Adipose tissue (tissue), 3 donors: ENCODE measurements around the gene UBE2D1. TPM values are rescaled to one million over a fixed set of nuclear protein-coding genes. Genes with fewer than 3 reads are reported as not detected.

Experiments
- H3K27ac ChIP-seq: one replicate; pipeline ENCODE4 v1.5.1; 2013; ENCODE audit warnings: low read depth, low read length
- WGBS, 3 donors: extraction: QIAGEN DNeasy Blood & Tissue Kit; methylation state at CpG; one replicate each; pipeline ENCODE4 v1.1.7; 2013; 5-methylcytosine and 5-hydroxymethylcytosine counted together
- polyA plus RNA-seq, 3 donors: library from polyadenylated mRNA; stranded (reverse); fragments of 200-250 nt; gene quantifications; one replicate each; pipeline ENCODE4 v1.2.3, GENCODE V29; 2013
- donor health status: healthy with polysubstance abuse.
- donor health status: Bipolar disorder and iron deficiency.
- donor health status: healthy.

UBE2D1 gene
- polyA plus RNA-seq = 10 to 100 TPM in 1 of 3 donors, 1 to 10 TPM in 2; 3.1 to 13.7 (median 9.9) TPM

DNA sequence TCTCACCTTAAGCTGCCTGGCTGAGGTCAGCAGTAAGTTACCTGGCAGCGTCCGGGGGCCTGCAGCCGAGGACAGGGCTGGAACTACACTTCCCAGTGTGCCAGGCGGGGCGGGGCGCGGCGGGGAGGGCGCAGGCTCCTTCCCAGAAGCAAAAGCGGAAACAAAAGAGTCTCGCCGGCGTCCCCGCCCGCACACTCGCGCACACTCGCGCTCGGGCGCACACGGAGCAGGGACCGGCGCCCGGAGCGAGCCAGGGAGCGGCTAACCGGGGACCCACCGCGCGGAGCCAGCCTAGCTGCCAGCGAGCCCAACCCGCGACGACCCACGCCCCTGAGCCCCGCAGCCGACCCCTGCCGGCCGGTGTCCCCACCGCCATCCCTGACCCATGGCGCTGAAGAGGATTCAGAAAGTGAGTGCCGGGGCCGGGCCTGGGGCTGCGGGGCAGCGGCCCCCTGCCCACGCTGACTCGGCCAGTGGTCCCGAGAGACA is at the start of gene UBE2D1:
Gene UBE2D1 (plus strand): TSS at position 190 of the 489 bp plus-strand sequence. CDS start 196 bp downstream, at position 386.
- H3K27ac ChIP-seq = no peak within 1 kb of the TSS
- 0 to 2% (median 0%) methylated on average over 48 to 49 of the region's 49 CpGs for WGBS, 3 donors

DNA sequence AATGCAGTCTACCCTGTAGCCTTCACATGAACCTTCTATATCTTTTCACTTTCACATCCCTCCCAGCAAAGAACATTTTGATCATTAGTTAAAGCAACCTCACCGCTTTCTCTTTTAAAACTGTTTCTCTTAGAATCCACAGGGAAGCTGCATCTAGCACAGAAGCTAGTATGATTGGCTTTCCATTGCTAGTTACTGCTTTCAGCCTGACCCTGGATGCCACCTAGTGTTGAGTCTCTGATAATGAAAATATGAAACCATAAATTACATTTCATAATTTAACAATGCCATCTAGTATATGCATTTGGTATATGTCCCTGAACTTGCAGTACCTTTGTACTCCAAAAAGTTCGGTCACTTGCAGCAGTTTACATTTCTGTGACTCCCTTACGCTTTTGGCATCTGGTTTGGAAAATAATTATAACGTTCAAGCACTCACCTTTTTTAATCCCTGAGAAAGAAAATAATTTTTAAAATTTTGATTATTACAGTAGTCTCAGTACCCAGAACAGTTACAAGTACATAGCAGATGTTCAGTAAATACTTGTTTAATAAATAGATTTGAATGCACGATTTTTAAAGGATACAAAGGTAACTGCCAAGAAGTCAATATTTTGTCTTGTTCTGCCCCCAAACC is 43.1 kb upstream of the UBE2D1 start:
- WGBS, 3 donors = 52 to 72% (median 64%) methylated on average over 5 of the region's 5 CpGs
- H3K27ac ChIP-seq = no peak overlapping the region

DNA sequence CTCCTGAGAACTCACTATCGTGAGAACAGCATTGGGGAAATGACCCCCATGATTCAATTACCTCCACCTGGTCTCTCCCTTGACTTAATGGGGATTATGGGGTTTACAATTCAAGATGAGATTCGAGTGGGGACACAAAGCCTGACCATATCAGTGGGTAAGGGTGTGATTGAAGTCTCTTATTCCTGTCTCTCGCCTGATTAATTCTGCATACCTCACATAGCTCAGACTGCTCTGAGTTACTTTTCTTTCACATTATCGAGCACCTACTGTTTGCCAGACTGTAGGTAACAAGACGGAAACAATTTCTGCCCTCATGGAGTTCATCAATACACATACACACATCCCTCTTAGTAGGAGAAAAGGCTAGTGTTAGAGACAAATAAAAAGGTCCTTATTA is 40.8 kb upstream of the UBE2D1 start:
- WGBS, 3 donors = 73 to 79% (median 77%) methylated on average over 5 of the region's 5 CpGs
- no peak overlapping the region for H3K27ac ChIP-seq

DNA sequence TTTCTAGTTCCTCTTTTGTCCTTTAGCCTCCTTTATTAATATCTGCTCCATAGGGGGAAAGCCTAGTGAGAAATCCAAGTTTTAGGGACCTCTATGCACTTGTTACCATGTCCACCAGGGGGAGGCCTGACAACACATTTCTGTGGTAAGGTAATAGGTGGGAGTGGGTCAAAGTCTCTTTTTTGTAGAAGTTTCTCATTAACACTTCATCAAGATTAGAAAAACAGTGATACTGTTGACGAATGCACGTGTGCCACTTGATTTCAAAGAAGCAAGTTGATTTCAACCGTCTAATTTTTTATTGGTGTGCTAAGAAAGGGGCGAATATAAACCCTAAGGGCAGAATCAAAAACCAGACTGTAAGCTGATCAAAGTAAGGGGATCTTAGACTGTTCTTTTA is 35.2 kb upstream of the UBE2D1 start:
- no peak overlapping the region for H3K27ac ChIP-seq
- 10 to 19% (median 18%) methylated on average over 4 of the region's 4 CpGs for WGBS, 3 donors

DNA sequence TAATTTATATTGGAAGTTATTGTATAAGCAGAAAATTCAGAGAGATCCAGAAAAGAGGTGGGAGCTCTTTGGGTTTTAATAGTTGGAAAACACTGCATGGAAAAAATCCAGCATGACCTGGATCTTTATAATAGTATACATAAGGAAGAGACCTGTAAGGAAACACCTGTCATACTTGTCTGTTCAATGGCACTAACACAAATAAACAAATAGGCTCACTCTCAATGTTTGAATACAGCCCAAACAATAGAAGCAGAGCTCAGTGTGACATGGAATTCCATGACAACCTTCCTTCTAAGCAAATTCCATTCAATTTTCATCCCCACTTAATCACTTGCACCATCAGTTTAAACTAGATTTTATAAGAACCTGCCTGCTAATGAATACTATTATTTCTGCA is 34.1 kb upstream of the UBE2D1 start:
- H3K27ac ChIP-seq = no peak overlapping the region

DNA sequence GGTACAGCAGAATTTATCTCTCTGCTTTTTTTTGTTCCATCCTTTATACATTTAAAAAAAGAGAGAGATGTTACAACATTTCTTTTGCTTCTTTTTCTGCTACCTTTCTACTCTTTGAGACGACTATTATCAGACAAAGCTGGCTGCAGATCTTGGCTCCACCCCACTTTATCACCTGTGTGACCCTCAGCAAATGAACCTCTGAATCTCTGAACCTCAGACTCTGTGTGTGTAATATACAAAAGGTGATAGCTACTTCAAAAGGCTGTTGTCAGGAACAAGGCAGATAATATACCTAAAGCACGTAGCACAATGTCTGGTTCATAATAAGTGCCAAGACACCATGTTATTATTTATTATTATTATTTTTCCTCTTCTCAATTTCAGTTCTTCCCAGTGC is 32.6 kb upstream of the UBE2D1 start:
- WGBS, 3 donors = 22 to 66% (median 65%) methylated on average over 2 of the region's 2 CpGs
- H3K27ac ChIP-seq = no peak overlapping the region

DNA sequence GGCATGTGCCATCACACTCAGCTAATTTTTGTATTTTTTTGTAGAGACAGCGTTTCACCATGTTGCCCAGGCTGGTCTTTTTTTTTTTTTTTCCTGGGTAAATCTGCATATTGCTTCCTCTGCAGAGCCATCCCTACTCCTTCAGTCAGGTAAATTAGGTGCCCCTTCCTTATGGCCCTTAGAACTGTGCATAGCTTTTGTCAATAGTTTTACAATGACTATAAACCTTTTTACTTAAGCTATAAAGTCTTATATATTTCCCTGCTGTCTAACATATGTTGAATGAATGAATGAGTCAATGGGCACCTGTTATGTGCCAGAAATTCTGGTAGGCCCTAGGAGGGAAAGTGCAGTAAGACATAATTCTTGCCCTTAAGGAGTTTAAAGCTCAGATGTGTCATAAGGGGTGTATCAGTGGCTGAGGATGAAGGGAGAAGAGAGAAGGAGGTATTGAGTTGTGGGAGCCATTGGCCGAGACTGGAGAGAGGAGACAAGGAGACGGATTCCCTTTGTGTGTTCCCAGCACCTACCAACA is 30.6 kb upstream of the UBE2D1 start:
- WGBS, 3 donors = 76 to 86% (median 85%) methylated on average over 3 of the region's 3 CpGs
- no peak overlapping the region for H3K27ac ChIP-seq

DNA sequence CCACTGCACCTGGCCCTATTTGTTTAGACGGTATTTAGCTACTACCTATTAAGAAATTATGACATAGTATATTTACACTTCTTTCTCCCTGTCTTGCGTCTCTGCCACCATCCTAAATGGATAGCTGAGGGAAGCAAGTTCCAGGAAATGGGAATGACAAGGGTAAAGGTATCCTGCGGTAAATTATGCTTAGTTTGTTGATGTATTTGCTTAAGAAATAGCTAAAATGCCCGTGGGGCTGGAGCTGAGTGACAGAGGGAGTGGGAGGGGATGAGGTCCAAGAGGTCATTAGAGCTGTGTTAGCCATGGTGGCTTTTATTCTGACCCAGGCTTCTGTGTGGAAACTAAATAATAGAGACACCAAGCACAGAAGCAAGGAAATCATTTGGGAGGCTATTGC is 29.0 kb upstream of the UBE2D1 start:
- 37 to 74% (median 56%) methylated on average over 4 of the region's 4 CpGs for WGBS, 3 donors
- no peak overlapping the region for H3K27ac ChIP-seq

DNA sequence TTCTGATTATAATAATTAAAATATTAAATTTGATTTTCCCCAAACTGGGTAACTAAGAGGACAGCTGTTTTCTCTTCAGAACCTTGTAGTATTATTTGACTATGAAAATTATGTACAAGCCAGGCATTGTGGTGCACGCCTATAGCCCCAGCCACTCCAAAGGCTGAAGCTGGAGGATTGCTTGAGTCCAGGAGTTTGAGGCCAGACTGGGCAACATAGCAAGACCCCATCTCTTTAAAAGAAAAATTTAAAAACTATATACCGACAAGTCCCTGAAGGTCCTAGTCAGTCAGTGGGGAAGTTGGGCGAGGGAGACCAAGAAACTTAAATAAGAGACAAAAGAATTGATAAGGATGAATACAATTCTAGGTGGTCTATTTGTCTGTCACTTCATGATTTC is 27.1 kb upstream of the UBE2D1 start:
- H3K27ac ChIP-seq = no peak overlapping the region
- 90 to 95% (median 94%) methylated on average over 3 of the region's 3 CpGs for WGBS, 3 donors

DNA sequence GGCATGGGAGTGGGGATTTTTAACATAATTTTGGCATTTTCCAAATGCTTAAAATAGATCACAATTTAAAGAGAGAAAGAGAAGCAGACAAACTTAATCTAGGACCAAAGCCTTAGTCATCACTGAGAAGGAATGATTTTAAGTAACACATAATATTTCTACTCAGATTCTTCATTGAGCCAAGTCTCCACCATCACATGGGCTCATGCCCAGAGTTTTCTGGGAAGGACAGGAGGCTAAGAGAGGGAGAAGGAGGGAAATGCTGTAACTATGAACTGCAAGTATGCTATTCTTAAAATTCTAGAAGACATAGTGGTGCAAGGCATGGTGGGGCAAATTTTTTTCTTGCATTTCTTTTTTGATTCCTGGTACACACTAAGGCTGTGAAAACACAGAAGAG is 23.8 kb upstream of the UBE2D1 start:
- H3K27ac ChIP-seq = no peak overlapping the region

DNA sequence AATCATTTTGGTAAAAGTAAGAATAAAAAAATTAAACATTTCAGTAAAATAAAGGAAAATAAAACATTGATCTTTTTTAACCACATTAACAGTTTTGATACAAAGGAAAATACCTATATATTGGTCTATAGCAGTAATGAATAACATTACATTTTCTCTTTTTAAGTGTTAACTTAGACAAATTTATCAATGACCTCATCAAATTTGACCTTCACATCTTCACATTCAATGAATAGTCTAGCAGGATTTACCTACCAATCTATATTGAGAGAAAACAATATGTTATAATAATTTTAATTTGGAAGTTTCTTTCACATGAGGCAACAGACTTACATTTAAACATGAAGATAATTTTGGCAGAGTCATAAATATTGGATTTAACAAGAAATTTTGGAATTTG is 17.9 kb upstream of the UBE2D1 start:
- H3K27ac ChIP-seq = no peak overlapping the region

DNA sequence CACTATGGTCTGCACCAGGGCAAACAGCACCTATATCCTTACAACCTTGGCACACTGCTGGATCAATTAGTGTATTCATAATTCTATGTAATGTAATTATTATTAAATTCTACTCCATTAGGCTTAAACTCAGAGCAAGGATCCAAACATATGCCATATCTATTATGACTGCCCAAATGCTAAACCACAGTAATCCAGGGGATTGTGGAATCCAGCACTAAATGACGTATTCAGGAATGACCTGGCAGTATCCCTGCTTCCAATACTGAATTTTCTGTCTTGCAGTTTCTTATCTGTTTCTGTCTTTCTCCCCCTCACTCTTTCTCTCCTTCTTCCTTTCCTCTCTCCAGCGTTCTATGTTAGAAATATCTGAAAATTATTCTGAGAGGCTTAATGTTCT is 16.5 kb upstream of the UBE2D1 start:
- WGBS, 3 donors = 47 to 60% (median 50%) methylated on average over 2 of the region's 2 CpGs
- H3K27ac ChIP-seq = no peak overlapping the region

DNA sequence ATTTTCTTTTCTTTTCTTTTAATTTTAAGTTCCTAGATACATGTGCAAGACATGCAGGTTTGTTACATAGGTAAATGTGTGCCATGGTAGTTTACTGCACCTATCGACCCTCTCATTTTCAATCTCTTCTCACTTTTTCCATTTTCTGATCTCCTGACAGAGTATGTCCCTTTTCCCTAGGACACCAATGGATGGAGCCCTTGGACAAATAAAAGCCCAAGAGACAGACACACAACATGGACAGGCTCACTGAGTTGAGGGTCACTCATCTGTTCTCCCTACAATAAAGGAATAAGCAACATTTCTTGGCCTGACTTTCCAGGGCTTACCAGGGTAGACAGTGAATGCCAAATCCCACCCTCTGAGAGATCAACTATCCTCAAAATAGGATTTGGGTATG is 15.2 kb upstream of the UBE2D1 start:
- WGBS, 3 donors = 86 to 97% (median 96%) methylated on average over 1 of the region's 1 CpG
- no peak overlapping the region for H3K27ac ChIP-seq

DNA sequence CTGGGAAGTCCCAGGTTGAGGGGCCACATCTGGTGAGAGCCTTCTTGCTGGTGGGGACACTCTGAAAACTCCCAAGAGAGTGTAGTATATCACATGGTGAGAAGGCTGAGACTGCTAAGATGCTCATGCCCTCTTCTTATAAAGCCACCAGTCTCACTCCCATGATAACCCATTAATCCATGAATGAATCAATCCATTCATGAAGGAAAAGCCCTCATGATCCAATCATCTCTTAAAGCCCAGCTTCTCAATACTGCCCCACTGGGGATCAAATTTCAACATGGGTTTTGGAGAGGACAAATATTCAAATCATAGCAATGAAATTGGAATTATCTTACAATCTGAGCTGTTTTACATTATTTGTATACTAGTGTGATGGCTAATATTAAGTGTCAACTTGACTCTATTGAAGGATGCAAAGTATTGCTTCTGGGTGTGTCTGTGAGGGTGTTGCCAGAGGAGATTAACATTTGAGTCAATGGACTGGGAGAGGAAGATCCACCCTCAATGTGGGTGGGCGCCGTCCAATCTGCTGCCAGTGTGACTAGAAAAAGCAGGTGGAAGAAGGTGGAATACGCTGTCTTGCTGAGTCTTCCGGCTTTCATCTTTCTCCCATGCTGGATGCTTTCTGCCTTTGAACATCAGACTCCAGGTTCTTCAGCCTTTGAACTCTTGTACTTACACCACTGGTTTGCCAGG is 14.3 kb upstream of the UBE2D1 start:
- WGBS, 3 donors = 88 to 98% (median 98%) methylated on average over 4 of the region's 4 CpGs

DNA sequence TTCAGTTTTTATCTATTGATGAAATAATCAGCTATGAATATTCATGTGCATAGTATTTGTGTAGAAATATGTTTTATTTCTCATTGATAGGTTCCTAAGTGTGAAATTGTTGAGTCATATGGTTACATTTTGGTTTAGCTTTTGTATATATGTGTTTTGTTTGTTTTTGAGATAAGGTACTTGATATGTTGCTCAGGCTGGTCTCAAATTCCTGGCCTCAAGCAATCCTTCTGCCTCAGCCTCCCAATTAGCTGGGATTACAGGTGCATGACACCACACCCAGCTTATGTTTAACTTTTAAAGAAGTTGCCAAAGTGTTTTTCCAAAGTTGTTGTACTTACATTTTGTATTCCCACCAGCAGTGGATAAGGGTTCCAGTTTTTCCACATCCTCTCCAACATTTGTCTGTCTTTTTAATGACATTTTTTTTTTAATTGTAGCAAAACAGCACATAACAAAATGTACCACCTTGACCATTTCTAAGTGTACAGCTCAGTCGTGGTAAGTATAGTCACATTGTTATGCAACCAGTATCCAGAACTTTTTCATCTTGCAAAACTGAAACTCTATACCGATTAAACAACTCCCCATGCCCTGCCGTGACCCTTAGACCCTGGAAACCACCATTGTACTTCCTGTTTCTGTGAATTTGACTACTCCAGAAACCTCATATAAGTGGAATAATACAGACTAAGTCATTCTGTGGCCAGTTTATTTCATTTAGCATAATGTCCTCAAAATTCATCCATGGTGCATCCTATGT is 12.6 kb upstream of the UBE2D1 start:
- no peak overlapping the region for H3K27ac ChIP-seq
- 33 to 64% (median 37%) methylated on average over 3 of the region's 3 CpGs for whole genome bisulfite sequencing, 3 donors

More for the DNA sequence above, 14.3 kb upstream of the UBE2D1 start:
- H3K27ac ChIP-seq = no peak overlapping the region

DNA sequence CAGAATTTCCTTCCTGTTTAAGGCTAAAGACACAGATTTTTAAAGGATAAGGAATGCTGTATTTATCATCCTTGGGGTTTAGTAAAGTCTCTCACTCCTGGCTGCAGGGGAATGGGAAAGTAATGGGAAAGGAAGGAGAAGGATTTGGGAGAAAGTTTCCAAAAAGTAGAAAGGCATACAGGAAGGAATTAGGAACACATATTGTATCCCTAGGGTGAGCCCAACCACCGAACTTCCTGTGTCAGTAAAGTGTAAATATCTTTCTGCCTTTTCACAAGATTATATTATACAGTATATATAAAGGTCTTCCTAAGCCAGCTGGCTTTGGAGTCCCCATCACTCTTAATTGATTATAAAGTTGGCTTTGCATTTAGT is 12.0 kb upstream of the UBE2D1 start:
- H3K27ac ChIP-seq = no peak overlapping the region
- WGBS, 3 donors = 36 to 59% (median 44%) methylated on average over 1 of the region's 1 CpG

DNA sequence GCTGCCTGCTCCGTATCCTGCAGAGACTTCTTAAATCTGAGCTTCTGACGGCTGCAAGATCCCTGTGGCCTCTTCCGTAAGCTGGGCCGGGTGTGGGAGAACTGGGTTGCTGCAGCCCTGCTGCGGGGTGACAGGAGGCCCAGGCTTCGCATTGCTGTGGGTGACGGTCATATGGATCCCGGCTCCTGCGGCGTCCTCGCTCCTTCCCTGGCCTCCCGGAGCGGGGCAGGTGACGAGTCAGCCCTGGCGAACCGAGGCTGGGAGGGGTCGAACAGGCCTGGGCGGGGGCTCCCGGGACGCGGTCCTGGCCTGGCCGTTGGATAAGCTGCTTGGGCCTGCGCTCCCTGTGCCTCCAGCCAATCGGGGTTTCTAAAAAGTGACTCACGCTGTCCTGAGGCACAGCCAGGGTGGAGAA is 7.8 kb upstream of the UBE2D1 start:
- H3K27ac ChIP-seq = no peak overlapping the region
- WGBS, 3 donors = 28 to 43% (median 38%) methylated on average over 25 of the region's 25 CpGs

DNA sequence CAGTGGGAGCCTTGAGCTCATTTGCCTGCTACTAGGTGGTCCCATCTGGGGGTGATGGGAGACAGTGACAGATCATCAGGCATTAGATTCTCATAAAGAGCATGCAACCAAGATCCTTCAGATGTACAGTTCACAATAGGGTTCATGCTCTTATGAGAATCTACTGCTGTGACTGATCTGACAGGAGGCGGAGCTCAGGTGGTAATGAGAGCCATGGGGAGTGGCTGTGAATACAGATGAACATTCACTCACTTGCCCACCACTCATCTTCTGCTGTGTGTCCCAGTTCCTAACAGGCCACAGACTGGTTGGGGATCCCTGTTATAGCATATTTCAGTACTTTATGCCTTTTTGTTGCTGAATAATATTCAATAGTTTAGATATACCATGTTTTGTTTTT is 6.6 kb upstream of the UBE2D1 start:
- H3K27ac ChIP-seq = no peak overlapping the region
- 94 to 100% (median 98%) methylated on average over 1 of the region's 1 CpG for WGBS, 3 donors

DNA sequence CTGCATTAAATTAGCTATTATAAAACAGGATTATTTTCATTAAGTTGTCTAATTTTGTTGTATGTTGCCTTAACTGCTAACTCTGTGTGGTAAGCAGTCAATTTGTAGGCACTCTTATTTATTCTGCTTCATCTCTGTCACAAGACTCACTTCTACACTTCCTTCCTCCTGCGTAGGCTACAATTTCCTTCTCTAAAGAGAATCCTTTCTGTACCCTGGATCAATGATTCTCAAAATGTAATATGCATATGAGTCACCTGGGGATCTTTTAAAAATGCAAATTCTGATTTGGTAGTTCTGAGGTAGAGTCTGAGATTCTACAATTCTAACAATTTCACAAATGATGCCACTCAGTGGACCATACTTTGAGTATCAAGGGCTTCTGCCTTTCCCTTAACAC is 4.4 kb upstream of the UBE2D1 start:
- 44 to 89% (median 55%) methylated on average over 1 of the region's 1 CpG for WGBS, 3 donors
- no peak overlapping the region for H3K27ac ChIP-seq
